ENCODE measurements around the gene EHD1. TPM values are rescaled to one million over a fixed set of nuclear protein-coding genes. Genes with fewer than 3 reads are reported as not detected.

The EHD1 gene
- total and polyA plus RNA-seq, 9 of the 15 experiments (the other 6 are each of a cell fraction or from before 2014, with no cell fraction given): 0.46 to 65.0 (median 16.4) TPM

- TF ChIP-seq, protein P1, sequence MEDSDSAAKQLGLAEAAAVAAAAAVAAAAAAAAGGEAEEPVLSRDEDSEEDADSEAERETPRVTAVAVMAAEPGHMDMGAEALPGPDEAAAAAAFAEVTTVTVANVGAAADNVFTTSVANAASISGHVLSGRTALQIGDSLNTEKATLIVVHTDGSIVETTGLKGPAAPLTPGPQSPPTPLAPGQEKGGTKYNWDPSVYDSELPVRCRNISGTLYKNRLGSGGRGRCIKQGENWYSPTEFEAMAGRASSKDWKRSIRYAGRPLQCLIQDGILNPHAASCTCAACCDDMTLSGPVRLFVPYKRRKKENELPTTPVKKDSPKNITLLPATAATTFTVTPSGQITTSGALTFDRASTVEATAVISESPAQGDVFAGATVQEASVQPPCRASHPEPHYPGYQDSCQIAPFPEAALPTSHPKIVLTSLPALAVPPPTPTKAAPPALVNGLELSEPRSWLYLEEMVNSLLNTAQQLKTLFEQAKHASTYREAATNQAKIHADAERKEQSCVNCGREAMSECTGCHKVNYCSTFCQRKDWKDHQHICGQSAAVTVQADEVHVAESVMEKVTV (CRISPR knock-in tag; IDR thresholded peaks at IDR 0.05): no peak
- TF ChIP-seq POLR3A (IDR thresholded peaks at IDR 0.05; ENCODE audit: borderline replicate concordance, extremely low read depth, insufficient read depth, insufficient read length) (no peak), GATA2 (CRISPR knock-in tag; IDR thresholded peaks at IDR 0.05) (no peak), ZBTB17 (CRISPR knock-in tag; IDR thresholded peaks at IDR 0.05) (no peak), MYNN (IDR thresholded peaks at IDR 0.05) (no peak), MYNN (CRISPR knock-in tag; IDR thresholded peaks at IDR 0.05) (no peak), CREB3L1 (IDR thresholded peaks at IDR 0.05; ENCODE audit: borderline replicate concordance, low read depth) (no peak), RBM34 (IDR thresholded peaks at IDR 0.05; ENCODE audit: borderline replicate concordance, insufficient read depth, low read length) (no peak), PPARD (CRISPR knock-in tag; IDR thresholded peaks at IDR 0.05) (no peak), PHF8 (IDR thresholded peaks at IDR 0.05; ENCODE audit: borderline replicate concordance, low read length) (no peak), ZNF785 (CRISPR knock-in tag; IDR thresholded peaks at IDR 0.05) (no peak), TGIF2 (CRISPR knock-in tag; IDR thresholded peaks at IDR 0.05) (no peak), SRF (CRISPR knock-in tag; IDR thresholded peaks at IDR 0.05) (no peak), RNF2 (IDR thresholded peaks at IDR 0.05) (no peak), ZBTB1 (CRISPR knock-in tag; IDR thresholded peaks at IDR 0.05; ENCODE audit: borderline replicate concordance, low read depth) (no peak), MTA2 (IDR thresholded peaks at IDR 0.05; ENCODE audit: low read depth) (no peak), CBX2 (IDR thresholded peaks at IDR 0.05; ENCODE audit: insufficient read depth, low read length, poor library complexity, severe bottlenecking) (no peak), FOXJ2 (tag; IDR thresholded peaks at IDR 0.05) (no peak), HBP1 (CRISPR knock-in tag; IDR thresholded peaks at IDR 0.05) (no peak), FOXJ3 (CRISPR knock-in tag; IDR thresholded peaks at IDR 0.05) (no peak)
- TF ChIP-seq, protein P2, sequence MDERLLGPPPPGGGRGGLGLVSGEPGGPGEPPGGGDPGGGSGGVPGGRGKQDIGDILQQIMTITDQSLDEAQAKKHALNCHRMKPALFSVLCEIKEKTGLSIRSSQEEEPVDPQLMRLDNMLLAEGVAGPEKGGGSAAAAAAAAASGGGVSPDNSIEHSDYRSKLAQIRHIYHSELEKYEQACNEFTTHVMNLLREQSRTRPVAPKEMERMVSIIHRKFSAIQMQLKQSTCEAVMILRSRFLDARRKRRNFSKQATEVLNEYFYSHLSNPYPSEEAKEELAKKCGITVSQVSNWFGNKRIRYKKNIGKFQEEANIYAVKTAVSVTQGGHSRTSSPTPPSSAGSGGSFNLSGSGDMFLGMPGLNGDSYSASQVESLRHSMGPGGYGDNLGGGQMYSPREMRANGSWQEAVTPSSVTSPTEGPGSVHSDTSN (CRISPR knock-in tag; IDR thresholded peaks at IDR 0.05; ENCODE audit: low read depth): no peak
- TF ChIP-seq, protein P2 (tag; conservative IDR thresholded peaks at IDR 0.05; ENCODE audit: low read depth): no peak
These were observed 815 bp downstream of the EHD1 start (continued) for GRCh38 chr11:64877390-64878222.

All from K562 (cell line).